ENCODE measurements around the gene LEP.

- TF ChIP-seq CTCF (conservative IDR thresholded peaks at IDR 0.05) (no peak), ZFX (IDR thresholded peaks at IDR 0.05) (no peak)
Observed at GRCh38 chr7:128215739-128216138, 25.3 kb upstream of the LEP start.

Measured in C4-2B (cell line).